Measurements from ENCODE around the gene RPS6KL1.

- no peak for TF ChIP-seq EZH2 (IDR thresholded peaks at IDR 0.05; ENCODE audit: insufficient read depth, poor library complexity, severe bottlenecking)
- TF ChIP-seq EZH2phosphoT487 (IDR thresholded peaks at IDR 0.05; ENCODE audit: insufficient read depth, low read depth), result no peak
Measured at GRCh38 chr14:74951443-74952179, 28.6 kb upstream of the RPS6KL1 start.
